Measurements from ENCODE around the gene DDX21.
"Not testable (repeated sequence)": the region's sequence is repeated elsewhere in the genome, so short reads cannot be mapped to it uniquely, and the experiment has no call there.

The DDX21 gene

GRCh38 chr10:68932860-68933259 is 23.1 kb upstream of the DDX21 start:
- not testable (repeated sequence) for H3K27ac ChIP-seq (ENCODE audit: low read length); H2AFZ ChIP-seq (ENCODE audit: low read depth, low read length); DNase-seq; H4K20me1 ChIP-seq (ENCODE audit: insufficient read depth, low read length); H3K4me2 ChIP-seq (ENCODE audit: insufficient read depth, low read length); H3K4me1 ChIP-seq (ENCODE audit: insufficient read depth, low read length); H3K27me3 ChIP-seq (ENCODE audit: insufficient read depth, low read length, poor library complexity); ATAC-seq (ENCODE audit: insufficient read depth, low read depth); H3K4me3 ChIP-seq (ENCODE audit: low read depth in 1 of 2, low read length in 2 of 2); H3K9ac ChIP-seq (ENCODE audit: low read depth, low read length); H3K9me3 ChIP-seq (ENCODE audit: insufficient read depth, low read length, severe bottlenecking)
- peaks cover 20% of the 10 kb centered on the region for H3K79me2 ChIP-seq (ENCODE audit: insufficient read depth, low read length)
- peaks cover 84% of the 10 kb centered on the region for H3K36me3 ChIP-seq (ENCODE audit: insufficient read depth, low read length)

- H3K4me2 ChIP-seq (ENCODE audit: insufficient read depth, low read length) = no peak overlapping the region
- peaks cover 88% of the 10 kb centered on the region for H3K36me3 ChIP-seq (ENCODE audit: insufficient read depth, low read length)
- no peak for TF ChIP-seq CTCF (IDR thresholded peaks at IDR 0.05; ENCODE audit: borderline replicate concordance, extremely low read depth, low read length, poor library complexity, severe bottlenecking)
- TF ChIP-seq EZH2 (IDR thresholded peaks at IDR 0.05; ENCODE audit: borderline replicate concordance, low read depth, low read length, severe bottlenecking) = no peak
- no peaks in the 10 kb centered on the region for H3K27me3 ChIP-seq (ENCODE audit: insufficient read depth, low read length, poor library complexity)
- no peak for DNase-seq
- H3K9ac ChIP-seq (ENCODE audit: low read depth, low read length) = no peak overlapping the region
- no peak overlapping the region for H3K4me3 ChIP-seq (ENCODE audit: low read depth in 1 of 2, low read length in 2 of 2)
- ATAC-seq (ENCODE audit: insufficient read depth, low read depth) = no peak
- H2AFZ ChIP-seq (ENCODE audit: low read depth, low read length) = no peak overlapping the region
- H3K4me1 ChIP-seq (ENCODE audit: insufficient read depth, low read length) = no peaks in the 10 kb centered on the region
- H3K27ac ChIP-seq (ENCODE audit: low read length) = no peak overlapping the region
- peaks cover 6% of the 10 kb centered on the region; the same call in 1 of the 2 replicates for H4K20me1 ChIP-seq (ENCODE audit: insufficient read depth, low read length)
- H3K79me2 ChIP-seq (ENCODE audit: insufficient read depth, low read length) = peaks cover 15% of the 10 kb centered on the region
- H3K9me3 ChIP-seq (ENCODE audit: insufficient read depth, low read length, severe bottlenecking) = no peaks in the 10 kb centered on the region
Measured at GRCh38 chr10:68934994-68935393, 21.0 kb upstream of the DDX21 start.

- H3K4me2 ChIP-seq (ENCODE audit: insufficient read depth, low read length) = no peak overlapping the region
- H3K9me3 ChIP-seq (ENCODE audit: insufficient read depth, low read length, severe bottlenecking) = no peaks in the 10 kb centered on the region
- H3K27me3 ChIP-seq (ENCODE audit: insufficient read depth, low read length, poor library complexity) = no peaks in the 10 kb centered on the region
- H3K9ac ChIP-seq (ENCODE audit: low read depth, low read length) = no peak overlapping the region
- no peak for TF ChIP-seq EZH2 (IDR thresholded peaks at IDR 0.05; ENCODE audit: borderline replicate concordance, low read depth, low read length, severe bottlenecking)
- TF ChIP-seq CTCF (IDR thresholded peaks at IDR 0.05; ENCODE audit: borderline replicate concordance, extremely low read depth, low read length, poor library complexity, severe bottlenecking) = no peak
- ATAC-seq (ENCODE audit: insufficient read depth, low read depth) (no peak), DNase-seq (no peak)
- no peaks in the 10 kb centered on the region for H3K4me1 ChIP-seq (ENCODE audit: insufficient read depth, low read length)
- no peak overlapping the region for H2AFZ ChIP-seq (ENCODE audit: low read depth, low read length)
- H3K4me3 ChIP-seq (ENCODE audit: low read depth in 1 of 2, low read length in 2 of 2) = no peak overlapping the region
- peaks cover 13% of the 10 kb centered on the region; the same call in 1 of the 2 replicates for H3K79me2 ChIP-seq (ENCODE audit: insufficient read depth, low read length)
- H3K36me3 ChIP-seq (ENCODE audit: insufficient read depth, low read length) = peaks cover 86% of the 10 kb centered on the region
- no peak overlapping the region for H3K27ac ChIP-seq (ENCODE audit: low read length)
- H4K20me1 ChIP-seq (ENCODE audit: insufficient read depth, low read length) = peaks cover 3% of the 10 kb centered on the region; the same call in 1 of the 2 replicates
Measured at GRCh38 chr10:68938117-68938516, 17.9 kb upstream of the DDX21 start.

- Histone ChIP-seq H4K20me1 (ENCODE audit: insufficient read depth, low read length) (peaks cover 3% of the 10 kb centered on the region; the same call in 1 of the 2 replicates), H3K27ac (ENCODE audit: low read length) (no peak overlapping the region), H3K4me2 (ENCODE audit: insufficient read depth, low read length) (no peak overlapping the region), H3K27me3 (ENCODE audit: insufficient read depth, low read length, poor library complexity) (no peaks in the 10 kb centered on the region), H3K36me3 (ENCODE audit: insufficient read depth, low read length) (peaks cover 90% of the 10 kb centered on the region), H3K9me3 (ENCODE audit: insufficient read depth, low read length, severe bottlenecking) (no peaks in the 10 kb centered on the region), H3K79me2 (ENCODE audit: insufficient read depth, low read length) (peaks cover 10% of the 10 kb centered on the region; the same call in 1 of the 2 replicates), H3K4me3 (ENCODE audit: low read depth in 1 of 2, low read length in 2 of 2) (no peak overlapping the region), H2AFZ (ENCODE audit: low read depth, low read length) (no peak overlapping the region), H3K9ac (ENCODE audit: low read depth, low read length) (no peak overlapping the region), H3K4me1 (ENCODE audit: insufficient read depth, low read length) (no peaks in the 10 kb centered on the region)
- TF ChIP-seq CTCF (IDR thresholded peaks at IDR 0.05; ENCODE audit: borderline replicate concordance, extremely low read depth, low read length, poor library complexity, severe bottlenecking) = no peak
- no peak for TF ChIP-seq EZH2 (IDR thresholded peaks at IDR 0.05; ENCODE audit: borderline replicate concordance, low read depth, low read length, severe bottlenecking)
- no peak for DNase-seq
- ATAC-seq (ENCODE audit: insufficient read depth, low read depth) = no peak
Measured at GRCh38 chr10:68938884-68939283, 17.1 kb upstream of the DDX21 start.

GRCh38 chr10:68940917-68941316 is 15.1 kb upstream of the DDX21 start:
- H2AFZ ChIP-seq (ENCODE audit: low read depth, low read length) = not testable (repeated sequence)

More at GRCh38 chr10:68940917-68941316, 15.1 kb upstream of the DDX21 start:
- not testable (repeated sequence) for H3K27me3 ChIP-seq (ENCODE audit: insufficient read depth, low read length, poor library complexity); H3K79me2 ChIP-seq (ENCODE audit: insufficient read depth, low read length); H3K4me2 ChIP-seq (ENCODE audit: insufficient read depth, low read length); DNase-seq; H4K20me1 ChIP-seq (ENCODE audit: insufficient read depth, low read length); H3K27ac ChIP-seq (ENCODE audit: low read length); H3K4me3 ChIP-seq (ENCODE audit: low read depth in 1 of 2, low read length in 2 of 2); H3K9me3 ChIP-seq (ENCODE audit: insufficient read depth, low read length, severe bottlenecking); H3K9ac ChIP-seq (ENCODE audit: low read depth, low read length); ATAC-seq (ENCODE audit: insufficient read depth, low read depth); H3K4me1 ChIP-seq (ENCODE audit: insufficient read depth, low read length)
- H3K36me3 ChIP-seq (ENCODE audit: insufficient read depth, low read length) = peaks cover 87% of the 10 kb centered on the region
